ENCODE data around the gene SERGEF. TPM values are rescaled to one million over a fixed set of nuclear protein-coding genes. Genes with fewer than 3 reads are reported as not detected.

Gene SERGEF
- total and polyA plus RNA-seq, 2 of the 13 experiments (the other 11 are each of a cell fraction or from before 2014, with no cell fraction given) = 54.5 to 114 TPM

DNA sequence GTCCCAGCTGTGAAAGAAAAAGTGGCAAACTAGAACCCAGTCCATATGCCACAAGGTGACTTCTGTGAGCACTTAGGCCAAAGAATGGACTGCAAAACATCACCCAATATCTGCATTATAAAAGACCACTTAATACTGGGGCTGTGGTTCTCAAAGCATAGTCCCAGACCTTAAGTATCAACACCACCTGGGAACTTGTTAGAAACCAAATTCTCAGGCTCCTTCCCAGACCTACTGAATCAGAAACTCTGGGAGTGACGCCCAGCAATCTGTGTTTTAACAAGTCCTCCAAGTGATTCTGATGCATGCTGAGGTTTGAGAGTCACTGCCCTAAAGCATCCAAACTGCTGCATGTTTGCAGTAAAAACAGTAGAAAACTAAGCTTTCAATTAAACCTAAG, 81.3 kb downstream of the SERGEF start:
- CTCF ChIA-PET (ENCODE audit: low intra/inter-chr PET ratio, low total read pairs) = no interaction called here
- FAIRE-seq = no peak

More for the DNA sequence above, 81.3 kb downstream of the SERGEF start:
- BruUV-seq (replicated peaks) = no TSS peak
- Histone ChIP-seq H3K9me3 (ENCODE audit: low read length) (no peaks in the 10 kb centered on the region), H3K4me2 (ENCODE audit: low read depth, low read length) (no peak overlapping the region), H3K27ac (ENCODE audit: extremely low read length, insufficient read depth, low read length) (no peak overlapping the region), H3K4me1 (ENCODE audit: insufficient read depth, low read length) (peaks cover 8% of the 10 kb centered on the region; the same call in 1 of the 2 replicates), H3K36me3 (replicated peaks in 1 of 2; ENCODE audit: control insufficient read depth in 1 of 2, insufficient read depth in 2 of 2, low read length in 2 of 2) (peaks cover 12 to 38% of the 10 kb centered on the region in 2 experiments), H3K4me3 (replicated peaks in 1 of 3; ENCODE audit: insufficient read depth in 1 of 3, low read depth in 2 of 3, low read length in 3 of 3) (no peak overlapping the region), H3K9ac (ENCODE audit: insufficient read depth, low read depth, low read length) (no peak overlapping the region), H3K27me3 (ENCODE audit: control insufficient read depth in 1 of 2, insufficient read depth in 2 of 2, low read length in 2 of 2) (no peaks in the 10 kb centered on the region), H2AFZ (ENCODE audit: low read length) (no peak overlapping the region), H4K20me1 (ENCODE audit: insufficient read depth, low read length) (no peaks in the 10 kb centered on the region), H3K79me2 (ENCODE audit: insufficient read depth, low read length) (peaks cover 6% of the 10 kb centered on the region)
- intact Hi-C loops (cut with micrococcal nuclease; ENCODE audit: unreplicated experiment) = no loop called here
- DNase-seq (ENCODE audit: low spot score) (no peak), ATAC-seq (no peak)
- TF ChIP-seq SMAD3 (CRISPR knock-in tag; IDR thresholded peaks at IDR 0.05) (no peak), ZNF816 (CRISPR knock-in tag; IDR thresholded peaks at IDR 0.05; ENCODE audit: borderline replicate concordance) (no peak), TBL1XR1 (IDR thresholded peaks at IDR 0.05; ENCODE audit: borderline replicate concordance, low read length, partially characterized antibody) (no peak), SALL1 (CRISPR knock-in tag; IDR thresholded peaks at IDR 0.05) (no peak), ZNF331 (CRISPR knock-in tag; IDR thresholded peaks at IDR 0.05) (no peak), NKX3-1 (CRISPR knock-in tag; IDR thresholded peaks at IDR 0.05) (no peak), ZNF263 (CRISPR knock-in tag; IDR thresholded peaks at IDR 0.05) (no peak), ARNTL (CRISPR knock-in tag; IDR thresholded peaks at IDR 0.05) (no peak), MEF2D (CRISPR knock-in tag; IDR thresholded peaks at IDR 0.05) (no peak), HNRNPK (IDR thresholded peaks at IDR 0.05; ENCODE audit: low read depth, low read length, poor library complexity, severe bottlenecking) (no peak), FOXC1 (CRISPR knock-in tag; IDR thresholded peaks at IDR 0.05; ENCODE audit: borderline replicate concordance) (no peak), ZNF33B (CRISPR knock-in tag; IDR thresholded peaks at IDR 0.05) (no peak), JARID2 (CRISPR knock-in tag; IDR thresholded peaks at IDR 0.05; ENCODE audit: insufficient replicate concordance) (no peak), KDM4B (CRISPR knock-in tag; IDR thresholded peaks at IDR 0.05) (no peak)
- TF ChIP-seq, protein P1, sequence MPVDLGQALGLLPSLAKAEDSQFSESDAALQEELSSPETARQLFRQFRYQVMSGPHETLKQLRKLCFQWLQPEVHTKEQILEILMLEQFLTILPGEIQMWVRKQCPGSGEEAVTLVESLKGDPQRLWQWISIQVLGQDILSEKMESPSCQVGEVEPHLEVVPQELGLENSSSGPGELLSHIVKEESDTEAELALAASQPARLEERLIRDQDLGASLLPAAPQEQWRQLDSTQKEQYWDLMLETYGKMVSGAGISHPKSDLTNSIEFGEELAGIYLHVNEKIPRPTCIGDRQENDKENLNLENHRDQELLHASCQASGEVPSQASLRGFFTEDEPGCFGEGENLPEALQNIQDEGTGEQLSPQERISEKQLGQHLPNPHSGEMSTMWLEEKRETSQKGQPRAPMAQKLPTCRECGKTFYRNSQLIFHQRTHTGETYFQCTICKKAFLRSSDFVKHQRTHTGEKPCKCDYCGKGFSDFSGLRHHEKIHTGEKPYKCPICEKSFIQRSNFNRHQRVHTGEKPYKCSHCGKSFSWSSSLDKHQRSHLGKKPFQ (CRISPR knock-in tag; IDR thresholded peaks at IDR 0.05; ENCODE audit: insufficient replicate concordance) = no peak
- TF ChIP-seq, protein P2, sequence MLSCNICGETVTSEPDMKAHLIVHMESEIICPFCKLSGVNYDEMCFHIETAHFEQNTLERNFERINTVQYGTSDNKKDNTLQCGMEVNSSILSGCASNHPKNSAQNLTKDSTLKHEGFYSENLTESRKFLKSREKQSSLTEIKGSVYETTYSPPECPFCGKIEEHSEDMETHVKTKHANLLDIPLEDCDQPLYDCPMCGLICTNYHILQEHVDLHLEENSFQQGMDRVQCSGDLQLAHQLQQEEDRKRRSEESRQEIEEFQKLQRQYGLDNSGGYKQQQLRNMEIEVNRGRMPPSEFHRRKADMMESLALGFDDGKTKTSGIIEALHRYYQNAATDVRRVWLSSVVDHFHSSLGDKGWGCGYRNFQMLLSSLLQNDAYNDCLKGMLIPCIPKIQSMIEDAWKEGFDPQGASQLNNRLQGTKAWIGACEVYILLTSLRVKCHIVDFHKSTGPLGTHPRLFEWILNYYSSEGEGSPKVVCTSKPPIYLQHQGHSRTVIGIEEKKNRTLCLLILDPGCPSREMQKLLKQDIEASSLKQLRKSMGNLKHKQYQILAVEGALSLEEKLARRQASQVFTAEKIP (CRISPR knock-in tag; IDR thresholded peaks at IDR 0.05; ENCODE audit: borderline replicate concordance) = no peak
- TF ChIP-seq, protein P3, sequence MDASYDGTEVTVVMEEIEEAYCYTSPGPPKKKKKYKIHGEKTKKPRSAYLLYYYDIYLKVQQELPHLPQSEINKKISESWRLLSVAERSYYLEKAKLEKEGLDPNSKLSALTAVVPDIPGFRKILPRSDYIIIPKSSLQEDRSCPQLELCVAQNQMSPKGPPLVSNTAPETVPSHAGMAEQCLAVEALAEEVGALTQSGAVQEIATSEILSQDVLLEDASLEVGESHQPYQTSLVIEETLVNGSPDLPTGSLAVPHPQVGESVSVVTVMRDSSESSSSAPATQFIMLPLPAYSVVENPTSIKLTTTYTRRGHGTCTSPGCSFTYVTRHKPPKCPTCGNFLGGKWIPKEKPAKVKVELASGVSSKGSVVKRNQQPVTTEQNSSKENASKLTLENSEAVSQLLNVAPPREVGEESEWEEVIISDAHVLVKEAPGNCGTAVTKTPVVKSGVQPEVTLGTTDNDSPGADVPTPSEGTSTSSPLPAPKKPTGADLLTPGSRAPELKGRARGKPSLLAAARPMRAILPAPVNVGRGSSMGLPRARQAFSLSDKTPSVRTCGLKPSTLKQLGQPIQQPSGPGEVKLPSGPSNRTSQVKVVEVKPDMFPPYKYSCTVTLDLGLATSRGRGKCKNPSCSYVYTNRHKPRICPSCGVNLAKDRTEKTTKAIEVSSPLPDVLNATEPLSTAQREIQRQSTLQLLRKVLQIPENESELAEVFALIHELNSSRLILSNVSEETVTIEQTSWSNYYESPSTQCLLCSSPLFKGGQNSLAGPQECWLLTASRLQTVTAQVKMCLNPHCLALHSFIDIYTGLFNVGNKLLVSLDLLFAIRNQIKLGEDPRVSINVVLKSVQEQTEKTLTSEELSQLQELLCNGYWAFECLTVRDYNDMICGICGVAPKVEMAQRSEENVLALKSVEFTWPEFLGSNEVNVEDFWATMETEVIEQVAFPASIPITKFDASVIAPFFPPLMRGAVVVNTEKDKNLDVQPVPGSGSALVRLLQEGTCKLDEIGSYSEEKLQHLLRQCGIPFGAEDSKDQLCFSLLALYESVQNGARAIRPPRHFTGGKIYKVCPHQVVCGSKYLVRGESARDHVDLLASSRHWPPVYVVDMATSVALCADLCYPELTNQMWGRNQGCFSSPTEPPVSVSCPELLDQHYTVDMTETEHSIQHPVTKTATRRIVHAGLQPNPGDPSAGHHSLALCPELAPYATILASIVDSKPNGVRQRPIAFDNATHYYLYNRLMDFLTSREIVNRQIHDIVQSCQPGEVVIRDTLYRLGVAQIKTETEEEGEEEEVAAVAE (CRISPR knock-in tag; IDR thresholded peaks at IDR 0.05; ENCODE audit: borderline replicate concordance) = no peak
- POLR2A ChIA-PET = no interaction called here
- 94% methylated on average over 1 of the region's 1 CpG for WGBS (ENCODE audit: low lambda C conversion rate)
- in situ Hi-C loops (cut with HindIII; ENCODE audit: extremely low pct_ligation_motif_present, low pct_unique_long_range_greater_than_20kb) = no loop called here
